Heart left ventricle (tissue), 13 donors: ENCODE data around the gene ANGPTL4.

Source experiments
- CTCF ChIP-seq, 12 donors: fragments of 200-600 bp; sonication (generic) in 4 of 12; IDR thresholded peaks; one replicate each; pipeline versions ENCODE4 v1.5.0 to v1.8.0; 2018 to 2022; ENCODE audit warnings: antibody characterized with exemption in 12 of 12, mild to moderate bottlenecking in 5 of 12
- POLR2A ChIP-seq, 2 donors: fragments of 450-650 bp; IDR thresholded peaks; one replicate each; pipeline ENCODE4 v1.6.1; 2017; ENCODE audit warnings: antibody characterized with exemption in 2 of 2, mild to moderate bottlenecking in 2 of 2, moderate library complexity in 2 of 2
- donor health status: ischemic (EF 13 %, LVEDD 7.1; RV severe dilation, severe dysfunction).
- donor health status: DM: no; HTN: yes; CAD: no.
- donor health status: DM: no; HTN: no; CAD: no.
- donor health status: ischemic (EF 25% LVEDD 6.9; RV normal size, moderate dysfunction).
- donor health status: ischemic (EF 25% LVEDD 5.7; RV mildly dilated, moderate dysfunction).
- donor health status: ischemic (EF 35%, LVEDD 5.7; RV mildly dilated, moderate dysfunction).
- donor health status: nonischemic (EF 11% LVEDD 7.7; RV severe dilation, severe dysfunction).
- donor health status: DM: yes; HTN: yes; CAD: no.
- donor health status: PGD.
- donor health status: ischemic (EF 29% LVEDD 5.4; RV normal size, mild dysfunction).
- donor health status: nonischemic (EF 23%, LVEDD 6.1; RV moderate dilation, normal function).

DNA sequence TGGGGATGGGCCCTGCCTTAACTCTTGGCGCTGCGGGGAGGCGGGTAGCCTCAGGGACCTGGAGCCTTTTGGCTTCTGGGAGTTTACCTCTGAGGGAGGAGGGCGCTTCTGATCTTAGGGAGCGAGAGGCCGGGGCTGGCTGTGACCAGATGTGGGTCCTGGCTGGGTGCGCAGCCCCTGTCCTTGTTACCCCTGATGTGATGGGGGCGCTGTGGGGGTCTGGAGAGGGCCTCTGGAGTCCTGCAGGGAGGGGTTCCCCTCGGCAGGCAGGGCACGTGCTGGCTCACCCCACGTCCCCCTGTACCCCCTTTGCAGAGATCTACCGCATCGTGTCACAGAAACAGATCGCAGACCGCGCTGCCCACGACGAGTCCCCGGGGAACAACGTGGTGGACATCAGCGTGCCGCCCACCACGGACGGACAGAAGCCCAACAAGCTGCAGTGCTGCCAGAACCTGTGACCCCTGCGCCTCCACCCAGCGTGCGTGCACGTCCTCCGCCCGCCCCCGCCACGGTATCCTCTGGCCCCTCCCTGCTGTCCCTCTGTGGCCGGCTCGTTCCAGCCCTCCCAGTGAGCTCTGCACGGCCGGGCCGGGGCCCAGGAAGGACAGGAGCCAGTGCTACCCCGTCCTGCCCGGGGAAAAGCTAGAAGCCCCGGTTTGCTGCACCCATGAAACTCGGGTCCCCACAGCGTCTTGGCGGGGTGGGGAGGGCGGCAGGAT is 39.3 kb downstream of the ANGPTL4 start:
- TF ChIP-seq CTCF (IDR thresholded peaks at IDR 0.05) = no peak
- no peak for TF ChIP-seq POLR2A (IDR thresholded peaks at IDR 0.05)
